ENCODE data around the gene LYPD3.
"Not testable (repeated sequence)": the region's sequence is repeated elsewhere in the genome, so short reads cannot be mapped to it uniquely, and the experiment has no call there.

The LYPD3 gene

DNA sequence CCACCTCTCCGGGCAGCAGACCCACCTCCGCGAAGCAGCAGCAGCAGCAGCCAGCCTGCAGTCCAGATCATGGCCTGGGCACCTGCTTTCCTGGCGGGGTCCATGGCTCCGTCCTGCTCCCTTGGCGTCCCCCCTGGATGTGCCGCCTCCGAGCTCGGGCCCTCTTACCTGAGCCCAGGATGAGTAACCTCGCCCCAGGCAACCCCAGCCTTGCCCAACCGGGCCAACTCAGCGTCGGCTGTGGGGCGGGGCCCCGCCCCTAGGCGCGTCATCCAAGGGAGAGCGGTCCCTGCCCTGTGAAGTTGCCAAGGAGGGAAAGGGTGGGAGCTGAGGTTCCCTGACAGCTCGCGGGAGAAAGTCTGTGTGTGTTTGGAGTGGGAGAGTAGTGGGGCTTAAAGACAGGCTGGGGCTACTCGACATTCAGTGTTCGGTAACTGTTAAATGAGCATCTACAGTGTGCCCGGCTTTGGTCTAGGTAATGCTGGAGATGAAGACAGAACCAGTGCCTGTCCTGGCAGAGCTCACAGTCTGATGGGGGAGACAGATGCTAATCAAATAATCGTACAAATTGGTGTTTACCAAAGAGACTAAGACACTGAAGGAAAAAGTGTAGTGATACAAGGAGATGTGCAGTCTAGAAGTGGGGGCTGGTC lies at the start of gene LYPD3:
TSS of gene LYPD3 (minus strand) at position 141 of the 653 bp plus-strand sequence. CDS start at position 104, 37 bp downstream.
- no peak for DNase-seq

DNA sequence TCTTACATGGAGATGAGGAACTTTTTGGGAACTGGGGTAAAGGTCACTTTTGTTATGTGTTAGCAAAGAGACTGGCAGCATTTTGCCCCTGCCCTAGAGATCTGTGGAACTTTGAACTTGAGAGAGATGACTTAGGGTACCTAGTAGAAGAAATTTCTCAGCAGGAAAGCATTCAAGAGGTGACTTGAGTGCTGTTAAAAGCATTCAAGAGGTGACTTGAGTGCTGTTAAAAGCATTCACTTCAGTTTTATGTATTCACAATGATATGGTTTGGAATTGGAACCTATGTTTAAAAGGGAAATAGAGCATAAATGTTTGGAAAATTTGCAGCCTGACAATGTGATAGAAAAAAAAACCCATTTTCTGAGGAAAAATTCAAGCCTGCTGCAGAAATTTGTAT lies 47.0 kb upstream of the LYPD3 start:
- DNase-seq, result not testable (repeated sequence)

DNA sequence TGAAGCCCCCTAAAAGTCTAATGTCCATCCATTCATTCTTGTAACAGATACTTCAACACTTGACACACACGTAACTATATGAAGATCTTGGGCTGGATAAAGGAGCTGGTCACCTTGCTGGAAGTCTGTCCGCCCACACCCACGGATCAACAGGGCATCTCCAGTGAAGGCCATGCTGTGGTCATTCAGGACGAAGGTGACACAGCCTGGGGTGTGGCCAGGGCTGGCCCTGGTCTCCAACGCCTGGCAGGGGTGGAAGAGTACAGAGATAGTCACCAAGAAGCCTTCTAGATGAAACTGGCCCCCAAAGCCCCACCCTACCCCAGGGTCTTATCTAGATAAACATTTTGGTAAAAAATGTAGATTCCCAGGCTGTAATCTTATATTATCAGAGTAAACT lies 45.9 kb upstream of the LYPD3 start:
- no peak for DNase-seq

DNA sequence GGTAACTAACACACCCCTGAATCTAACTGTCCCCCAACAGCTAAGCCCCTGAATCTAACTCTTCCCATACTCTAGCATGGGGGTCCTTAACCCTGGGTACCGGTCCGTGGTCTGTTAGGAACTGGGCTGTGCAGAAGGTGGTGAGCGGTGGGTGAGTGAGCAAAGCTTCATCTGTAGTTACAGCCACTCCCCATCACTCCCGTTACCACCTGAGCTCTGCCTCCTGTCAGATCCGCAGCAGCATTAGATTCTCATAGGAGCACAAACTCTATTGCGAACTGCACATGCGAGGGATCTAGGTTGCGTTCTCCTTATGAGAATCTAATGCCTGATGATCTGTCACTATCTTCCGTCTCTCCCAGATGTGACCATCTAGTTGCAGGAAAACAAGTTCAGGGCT lies 45.3 kb upstream of the LYPD3 start:
- DNase-seq, result no peak

DNA sequence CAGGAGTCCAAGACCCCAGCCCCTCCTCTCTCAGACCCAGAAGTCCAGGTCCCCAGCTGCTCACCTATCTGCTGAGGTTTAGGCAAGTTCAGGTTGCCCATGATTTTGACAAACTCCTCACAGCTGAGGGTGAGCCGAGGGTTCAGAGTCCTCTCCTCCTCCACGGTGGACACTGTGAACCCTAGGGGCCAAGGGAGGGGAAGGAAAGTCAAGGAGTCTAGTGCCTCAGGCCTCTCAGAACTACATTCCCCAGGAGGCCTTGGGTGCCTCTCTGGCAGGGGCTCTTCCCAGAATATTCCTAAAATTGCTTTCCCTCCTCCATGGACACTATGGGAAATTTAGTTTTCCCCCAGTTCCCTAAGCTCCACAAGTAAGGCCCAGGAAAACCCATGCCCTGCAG lies 42.5 kb upstream of the LYPD3 start:
- no peak for DNase-seq

DNA sequence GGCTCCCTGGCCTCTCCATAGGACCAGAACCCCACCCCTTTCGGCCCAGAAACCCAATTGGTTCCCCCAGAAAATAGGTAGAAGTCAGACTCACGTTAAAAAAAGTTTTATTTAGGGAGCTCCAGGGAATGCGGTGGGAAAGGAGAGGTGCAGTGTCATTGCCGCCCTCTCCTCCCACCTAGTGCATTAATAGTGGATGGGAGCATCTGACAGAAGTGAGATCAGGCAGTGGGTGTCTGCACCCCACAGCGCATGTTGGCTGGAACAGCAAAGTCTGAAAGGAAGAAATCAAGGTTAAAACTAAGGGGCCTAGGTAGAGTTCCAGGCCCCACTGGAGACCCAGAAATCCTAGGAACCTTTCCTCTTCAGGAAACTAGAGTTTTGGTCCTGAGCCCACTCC lies 41.2 kb upstream of the LYPD3 start:
- no peak for DNase-seq

DNA sequence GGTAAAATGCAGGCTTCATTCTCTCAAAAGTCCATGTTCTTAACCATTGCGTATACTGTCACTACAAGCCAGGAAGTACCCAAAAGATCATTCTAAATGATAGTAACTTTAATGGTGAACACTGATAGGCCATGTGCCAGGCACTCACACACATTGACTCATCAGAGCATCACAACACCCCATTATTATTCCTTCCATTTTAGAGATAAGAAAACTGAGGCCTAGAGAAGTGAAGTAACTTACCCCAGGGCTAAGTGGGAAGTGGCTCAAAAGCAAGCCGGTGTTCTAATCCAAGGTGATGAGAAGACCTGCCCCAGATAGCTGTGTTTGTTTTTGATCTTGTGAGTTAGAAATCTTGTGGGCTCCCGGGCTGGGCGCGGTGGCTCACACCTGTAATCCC lies 40.5 kb upstream of the LYPD3 start:
- no peak for DNase-seq

DNA sequence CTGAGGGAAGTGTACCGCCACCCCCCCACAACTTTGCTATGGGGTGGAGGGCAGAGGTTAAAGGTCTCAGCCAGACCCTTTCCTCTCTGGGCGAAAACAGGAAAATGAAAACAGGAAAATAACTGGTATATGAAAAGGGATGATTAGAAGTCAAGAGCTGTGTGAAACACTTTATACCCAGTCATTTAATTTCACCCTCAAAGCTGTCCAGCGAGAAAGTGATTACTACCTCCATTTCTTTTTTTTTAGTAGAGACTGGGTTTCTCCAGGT lies 39.7 kb upstream of the LYPD3 start:
- DNase-seq, result no peak

DNA sequence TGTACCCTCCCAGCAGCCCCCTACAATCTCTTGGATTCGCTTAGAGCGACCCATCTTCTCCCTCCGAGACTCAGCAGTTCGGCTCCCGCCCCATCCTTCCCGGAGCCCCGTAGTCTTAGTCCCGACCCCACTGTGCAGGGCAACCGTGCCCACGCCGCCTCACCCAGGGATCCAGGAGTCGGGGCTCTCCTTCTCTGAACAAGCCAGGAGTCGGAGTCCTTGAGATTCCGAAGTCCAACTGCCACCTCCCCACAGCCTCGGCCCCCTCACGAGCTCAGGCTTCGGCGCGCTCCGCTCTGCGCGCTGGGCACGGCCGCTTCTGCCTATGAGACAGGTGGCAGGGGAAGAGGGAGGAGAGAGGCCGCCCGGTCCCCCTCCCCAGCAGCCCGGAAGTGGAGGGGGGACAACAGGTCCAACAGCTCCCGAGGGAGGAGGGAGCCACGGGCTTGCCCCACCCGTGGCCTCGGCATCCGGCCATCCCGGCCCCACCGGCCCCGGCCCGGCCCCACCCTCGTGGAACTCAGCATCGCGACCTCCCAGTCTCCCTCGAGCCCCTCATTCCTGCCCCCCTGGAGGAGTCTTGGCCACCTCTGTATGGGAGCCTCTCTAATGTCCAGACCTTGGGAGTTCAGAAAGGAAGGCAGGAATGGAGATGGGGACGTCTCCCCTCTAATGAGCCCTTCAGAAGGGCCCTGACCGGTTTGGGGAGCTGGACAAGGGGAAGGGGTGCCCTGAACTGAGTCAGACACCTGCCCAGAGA lies 39.2 kb upstream of the LYPD3 start, which contains the start of gene PHLDB3:
TSS of gene PHLDB3 (minus strand) at position 321 of the 760 bp plus-strand sequence. CDS start 628 bp downstream, outside the sequence.
- peak; percentile 3 for DNase-seq

DNA sequence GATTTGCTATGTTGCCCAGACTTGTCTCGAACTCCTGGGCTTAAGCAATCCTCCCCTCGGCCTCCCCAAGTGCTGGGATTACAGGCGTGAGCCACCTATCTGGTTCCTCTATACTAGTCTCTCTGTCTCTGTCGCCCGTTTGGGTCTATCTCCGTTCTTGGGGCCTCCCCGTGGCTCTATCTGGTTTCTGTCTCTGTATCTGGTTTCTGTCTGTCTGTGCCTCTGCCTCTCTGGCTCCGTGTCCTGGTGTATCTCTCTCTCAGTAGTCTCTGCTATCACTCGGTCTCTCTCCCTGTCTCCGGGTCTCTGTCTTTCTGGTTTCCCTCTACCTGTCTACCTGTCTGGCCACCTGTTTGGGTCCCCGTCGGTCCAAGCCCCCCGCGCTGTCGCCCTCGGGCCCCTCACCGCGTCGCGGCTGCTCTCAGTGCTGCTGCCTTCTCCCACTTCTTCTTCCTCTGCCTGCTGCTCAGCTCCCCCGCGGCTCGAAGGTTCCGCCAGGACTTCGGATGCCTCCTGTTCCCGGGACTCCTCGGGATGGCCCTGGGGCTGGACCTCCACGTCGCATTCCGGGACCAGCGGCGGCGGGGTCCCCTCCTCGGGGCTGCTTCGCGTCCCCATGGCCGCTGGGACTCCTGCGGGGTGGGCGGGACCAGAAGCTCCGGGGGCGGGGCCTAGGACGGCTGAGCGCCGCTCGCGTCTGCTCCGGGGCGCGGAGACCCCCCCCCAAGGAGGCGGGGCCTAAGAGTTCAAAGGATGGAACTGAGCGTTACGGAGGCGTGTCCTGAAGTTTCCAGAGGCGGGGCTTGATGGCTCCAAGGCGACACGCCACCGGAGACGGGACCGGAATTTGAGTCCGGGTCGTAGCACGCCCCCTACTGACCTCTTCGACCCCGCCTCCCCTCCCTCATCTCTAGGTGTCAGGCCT lies 38.4 kb upstream of the LYPD3 start:
- DNase-seq, result peak; percentile 86

DNA sequence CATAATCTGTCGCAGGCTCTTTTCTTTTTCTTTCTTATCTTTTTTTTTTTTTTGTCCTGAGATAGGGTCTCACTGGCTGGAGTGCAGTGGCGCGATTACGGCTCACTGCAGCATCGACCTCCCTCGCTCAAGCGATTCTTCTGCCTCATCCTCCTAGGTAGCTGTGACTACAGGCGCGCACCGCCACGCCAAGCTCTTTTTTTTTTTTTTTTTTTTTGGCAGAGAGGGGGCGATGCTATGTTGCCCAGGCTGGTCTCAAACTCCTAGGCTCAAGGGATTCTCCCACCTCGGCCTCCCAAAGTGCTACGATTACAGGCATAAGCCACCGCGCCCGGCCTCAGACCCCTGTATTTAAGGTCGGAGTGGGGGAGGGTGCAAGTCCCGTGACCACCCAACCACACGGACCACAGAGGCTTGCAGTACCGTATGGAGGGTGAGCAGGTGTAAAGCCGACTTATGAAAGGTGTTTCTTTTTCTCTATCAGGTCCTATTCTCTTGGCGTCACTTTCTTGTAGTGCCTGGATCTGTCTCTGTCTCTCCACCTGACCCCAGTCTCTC lies 37.1 kb upstream of the LYPD3 start:
- no peak for DNase-seq

DNA sequence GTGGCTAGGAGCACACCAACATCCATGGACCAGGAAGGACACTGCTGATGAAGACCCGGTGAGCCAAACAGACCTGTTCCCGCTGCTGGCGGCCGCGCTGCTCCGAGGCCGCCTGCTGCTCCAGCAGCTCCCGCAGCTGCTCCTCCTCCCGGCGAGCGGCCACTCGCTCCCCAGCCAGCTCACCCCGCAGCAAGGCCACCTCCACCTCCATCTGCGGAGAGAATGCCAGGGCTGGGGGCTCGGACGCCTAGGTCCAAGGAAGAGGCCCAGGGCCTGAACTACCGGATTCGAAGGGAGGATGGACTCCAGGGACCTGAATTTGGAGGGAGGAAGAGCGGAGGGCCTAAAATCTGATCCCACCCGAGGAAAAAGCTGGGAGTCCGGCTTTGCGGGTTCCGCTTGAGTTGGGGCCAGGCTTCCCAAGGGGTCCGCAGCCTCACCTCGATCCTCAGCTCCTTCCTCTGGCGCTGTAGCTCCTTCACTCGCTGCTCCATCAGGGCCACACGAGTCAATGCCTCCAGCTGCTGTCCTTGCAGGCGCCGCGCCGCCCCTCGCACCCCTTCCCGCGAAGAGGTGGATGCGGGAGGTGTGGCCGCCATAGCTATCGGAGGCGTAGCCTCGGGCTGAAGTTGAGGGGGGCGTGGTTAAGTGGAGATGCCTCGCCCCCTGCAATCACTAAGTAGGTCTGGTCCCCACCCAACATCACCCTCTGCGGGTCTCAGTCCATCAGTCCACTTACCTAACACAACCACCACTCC lies 36.4 kb upstream of the LYPD3 start:
- no peak for DNase-seq

DNA sequence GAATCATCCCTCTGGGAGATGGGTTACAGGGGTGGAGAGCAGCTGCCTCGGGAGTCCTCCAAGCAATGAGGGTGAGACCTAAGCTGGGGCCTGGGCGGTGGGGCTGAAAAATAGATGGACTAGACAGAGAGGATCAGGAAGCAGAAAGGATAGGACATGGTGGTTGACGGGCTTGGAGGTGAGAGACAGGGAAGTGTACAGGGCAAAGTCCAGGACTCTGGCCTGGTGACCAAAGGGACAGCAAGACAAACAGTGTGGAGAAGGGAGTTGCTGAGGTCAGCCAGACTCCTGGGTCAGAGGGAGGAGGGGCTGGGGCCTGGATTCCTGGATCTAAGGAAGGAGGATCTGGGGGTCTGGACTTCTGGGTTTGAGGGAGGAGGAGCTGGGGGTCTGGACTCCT lies 33.6 kb upstream of the LYPD3 start:
- no peak for DNase-seq

DNA sequence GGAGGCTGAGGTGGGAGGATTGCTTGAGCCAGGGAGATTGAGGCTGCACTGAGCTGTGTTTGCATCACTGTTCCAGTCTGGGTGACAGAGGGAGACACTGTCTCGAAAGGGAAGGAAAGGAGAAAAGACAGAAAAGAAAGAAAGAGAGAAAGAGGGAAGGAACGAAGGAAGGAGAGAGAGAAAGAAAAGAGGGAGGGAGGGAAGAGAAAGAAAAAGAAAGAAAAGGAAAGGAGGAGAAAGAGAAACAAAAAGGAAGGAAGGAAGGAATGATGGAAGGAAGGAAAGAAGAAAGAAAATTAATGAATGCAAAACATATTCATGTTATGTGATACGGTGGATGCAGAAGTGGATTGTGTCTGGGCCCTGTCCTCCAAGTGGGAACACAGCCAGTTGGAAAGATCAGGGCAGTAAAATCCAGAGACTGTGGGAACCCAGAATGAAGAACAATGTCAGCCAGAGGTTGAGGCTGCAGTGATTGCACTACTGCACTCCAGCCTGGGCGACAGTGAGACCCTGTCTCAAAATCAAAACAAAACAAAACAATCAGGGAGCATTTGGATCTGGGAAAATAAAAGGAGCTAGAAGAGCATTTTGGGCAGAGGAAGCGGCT lies 32.9 kb upstream of the LYPD3 start:
- DNase-seq, result no peak

DNA sequence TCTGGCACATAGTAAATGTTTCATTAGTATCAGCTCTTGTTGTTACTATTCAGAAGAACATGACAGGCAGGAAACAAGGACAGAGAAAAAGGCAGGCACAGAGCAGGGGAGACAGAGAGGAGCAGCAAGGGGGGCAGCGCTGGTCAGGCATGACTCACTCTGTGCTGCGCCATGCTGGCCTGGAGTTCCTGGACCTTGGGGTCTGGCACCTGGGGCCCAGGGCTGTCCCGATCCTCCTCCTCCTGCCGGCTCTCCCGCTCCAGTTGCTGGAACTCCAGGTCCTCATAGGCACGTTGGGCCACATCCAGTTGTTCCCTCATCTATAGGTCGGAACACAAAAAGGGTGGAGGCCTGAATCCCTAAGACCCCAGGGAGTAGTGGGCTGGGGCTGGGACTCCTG lies 31.6 kb upstream of the LYPD3 start:
- DNase-seq, result no peak

DNA sequence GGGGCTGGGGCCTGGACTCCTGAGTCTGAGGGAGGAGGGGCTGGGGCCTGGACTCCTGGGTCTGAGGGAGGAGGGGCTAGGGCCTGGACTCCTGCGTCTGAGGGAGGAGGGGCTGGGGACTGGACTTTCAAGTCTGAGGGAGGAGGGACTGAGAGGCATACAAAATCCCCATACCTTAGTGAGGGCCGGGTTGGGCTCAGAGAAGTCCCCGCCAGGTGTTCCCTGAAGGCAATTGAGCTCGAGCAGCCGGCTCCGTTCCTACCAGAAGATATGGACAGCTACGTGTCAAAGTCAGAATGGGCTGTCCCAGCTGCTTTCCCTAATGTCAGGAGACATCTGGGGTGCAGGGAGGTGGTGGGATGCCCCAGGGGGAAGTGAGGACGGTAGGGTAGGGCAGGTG lies 29.7 kb upstream of the LYPD3 start:
- no peak for DNase-seq

DNA sequence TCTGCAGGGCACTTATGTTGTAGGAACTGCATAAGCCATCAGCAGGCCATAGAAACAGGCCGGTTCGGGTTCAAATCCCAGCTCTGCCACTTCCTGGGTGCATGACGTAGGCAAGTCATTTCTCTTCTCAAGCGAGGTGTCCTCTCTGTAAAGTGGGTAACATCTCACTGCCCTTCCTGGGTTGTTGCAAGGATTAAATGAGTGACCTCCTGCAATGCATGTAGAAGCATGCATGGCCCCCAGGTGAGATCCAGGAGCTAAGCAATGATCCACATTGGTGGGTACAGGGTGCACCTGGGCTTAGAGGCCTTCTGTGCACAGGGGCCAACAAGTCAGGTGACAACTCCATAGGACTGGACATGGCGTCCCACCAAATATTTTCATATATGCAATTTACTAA lies 25.4 kb upstream of the LYPD3 start:
- DNase-seq, result no peak

DNA sequence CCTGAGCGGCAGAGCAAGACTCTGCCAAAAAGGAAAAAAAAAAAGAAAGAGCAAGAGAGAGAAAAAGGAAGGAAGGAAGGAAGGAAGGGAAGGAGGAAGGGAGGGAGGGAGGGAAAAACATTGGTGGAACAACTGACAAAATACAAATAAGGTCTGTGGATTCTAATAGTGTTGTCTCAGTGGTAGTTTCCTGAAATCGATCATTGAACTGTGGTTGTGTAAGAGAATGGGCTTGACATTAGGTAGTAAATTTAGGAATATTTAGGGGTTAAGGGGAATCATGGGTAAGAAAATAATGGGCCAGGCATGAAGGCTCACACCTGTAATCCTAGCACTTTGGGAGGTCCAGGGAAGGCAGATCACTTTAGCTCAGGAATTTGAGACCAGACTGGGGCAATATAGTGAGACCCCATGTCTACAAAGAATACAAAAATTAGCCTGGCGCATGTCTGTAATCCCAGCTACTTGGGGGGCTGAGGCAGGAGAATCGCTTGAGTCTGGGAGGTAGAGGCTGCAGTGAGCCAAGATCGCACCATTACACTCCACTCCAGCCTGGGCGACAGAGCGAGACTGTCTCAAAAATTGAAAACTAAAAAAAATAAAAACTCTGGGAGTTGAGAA lies 24.7 kb upstream of the LYPD3 start:
- no peak for DNase-seq

DNA sequence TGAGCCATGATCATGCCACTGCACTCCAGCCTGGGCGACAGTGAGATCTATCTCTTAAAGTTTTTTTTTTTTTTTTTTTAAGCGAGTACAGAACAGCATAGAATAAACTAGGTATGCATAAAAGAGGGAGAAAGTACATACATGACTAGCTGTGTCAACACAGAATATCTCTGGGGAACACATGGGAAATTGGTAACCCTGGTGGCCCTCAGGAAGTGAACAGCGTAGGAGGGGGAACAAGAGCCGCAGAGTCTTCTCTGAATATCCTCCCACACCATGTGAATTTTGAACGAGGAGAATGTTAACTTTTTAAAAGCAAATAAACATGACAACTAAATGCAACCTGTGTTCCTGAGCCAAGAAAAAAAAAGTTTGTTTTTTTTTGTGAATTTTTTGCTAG lies 23.9 kb upstream of the LYPD3 start:
- DNase-seq, result no peak

DNA sequence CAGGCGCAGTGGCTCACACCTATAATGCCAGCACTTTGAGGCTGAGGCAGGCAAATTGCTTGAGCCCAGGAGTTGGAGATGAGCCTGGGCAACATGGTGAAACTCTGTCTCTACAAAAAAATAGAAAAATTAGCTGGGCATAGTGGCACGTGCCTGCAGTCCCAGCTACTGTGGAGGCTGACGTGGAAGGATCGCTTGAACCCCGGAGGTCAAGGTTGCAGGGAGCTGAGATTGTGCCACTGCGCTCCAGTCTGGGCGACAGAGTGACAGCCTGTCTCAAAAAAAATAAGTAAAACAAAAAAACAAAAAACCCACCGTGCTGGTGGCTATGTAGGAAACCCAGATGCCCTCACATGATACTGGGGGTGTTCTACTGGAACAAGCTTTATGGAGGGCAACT lies 22.8 kb upstream of the LYPD3 start:
- DNase-seq, result no peak

DNA sequence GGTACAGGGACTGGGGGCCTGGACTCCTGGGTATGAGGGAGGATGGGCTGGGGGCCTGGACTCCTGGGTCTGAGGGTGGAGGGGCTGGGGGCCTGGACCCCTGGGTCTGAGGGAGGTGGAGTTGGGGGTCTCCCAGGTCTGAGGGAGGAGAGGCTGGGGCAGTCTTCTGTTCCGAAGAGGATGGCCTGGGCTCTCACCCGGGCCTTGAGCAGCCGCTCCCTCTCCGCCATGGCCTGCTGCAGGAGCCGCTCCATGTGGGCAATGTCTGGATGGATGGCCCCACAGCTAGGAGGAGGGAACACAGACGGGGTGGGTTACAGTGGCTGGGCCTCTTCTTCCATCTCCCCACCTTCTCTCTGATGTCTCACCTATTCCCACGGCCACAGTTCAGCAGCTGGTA lies 21.0 kb upstream of the LYPD3 start:
- DNase-seq, result no peak

DNA sequence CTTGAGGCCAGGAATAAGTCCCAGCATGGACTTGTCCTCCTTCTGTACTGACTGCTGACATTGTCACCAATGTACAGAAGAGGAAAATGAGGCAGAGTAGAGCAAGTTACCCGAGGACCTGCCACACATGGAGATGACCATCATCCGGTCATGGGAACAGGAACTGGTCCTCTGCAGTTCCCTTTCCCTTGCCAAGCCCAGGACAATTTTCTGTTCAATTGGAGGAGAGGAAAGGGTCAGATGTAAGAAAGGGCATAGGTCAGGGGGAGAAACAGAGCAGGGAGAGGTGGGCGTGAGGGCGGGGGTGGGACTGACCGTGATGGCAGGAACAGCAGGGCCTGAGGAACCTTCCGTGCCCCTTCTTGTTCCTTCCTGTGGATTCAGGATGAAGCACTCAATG lies 20.5 kb upstream of the LYPD3 start:
- DNase-seq, result no peak

All from HCEC 1CT (cell line).